Endodermal cell (in vitro differentiated cells): ENCODE measurements around the gene EVI2B. TPM values are rescaled to one million over a fixed set of nuclear protein-coding genes. Genes with fewer than 3 reads are reported as not detected.
"Not testable (repeated sequence)": the region's sequence is repeated elsewhere in the genome, so short reads cannot be mapped to it uniquely, and the experiment has no call there.

Experiments used
- DNase-seq: peaks from one replicate; pipeline ENCODE4 v3.0.0-alpha.2; 2017
- H3K27ac ChIP-seq: 2 replicates; pipeline ENCODE4 v1.5.1; 2013; ENCODE audit warnings: mild to moderate bottlenecking, low read depth, low read length, moderate library complexity
- H3K27me3 ChIP-seq: 2 replicates; pipeline ENCODE4 v1.6.1; 2013; ENCODE audit warnings: mild to moderate bottlenecking, low read length, moderate library complexity; ENCODE audit not compliant: insufficient read depth, control insufficient read depth, poor library complexity, severe bottlenecking
- H3K36me3 ChIP-seq: 2 replicates; pipeline ENCODE4 v1.7.0; 2013; ENCODE audit warnings: mild to moderate bottlenecking, low read length, moderate library complexity; ENCODE audit not compliant: control insufficient read depth, insufficient read depth
- H3K4me1 ChIP-seq: one replicate; pipeline ENCODE4 v1.7.0; 2013; ENCODE audit warnings: low read length; ENCODE audit not compliant: control insufficient read depth, insufficient read depth
- H3K4me3 ChIP-seq: 2 replicates; pipeline ENCODE4 v1.5.1; 2013; ENCODE audit warnings: mild to moderate bottlenecking, low read length, moderate library complexity
- H3K9ac ChIP-seq: 2 replicates; pipeline ENCODE4 v1.6.1; 2013; ENCODE audit warnings: mild to moderate bottlenecking, low read length, moderate library complexity; ENCODE audit not compliant: poor library complexity, severe bottlenecking; ENCODE audit errors: extremely low read depth
- H3K9me3 ChIP-seq: 2 replicates; pipeline ENCODE4 v1.6.1; 2013; ENCODE audit warnings: mild to moderate bottlenecking, low read length, moderate library complexity; ENCODE audit not compliant: control insufficient read depth
- H3K27ac Mint-ChIP-seq: 2 replicates; pipeline ENCODE4 v1.8.0; 2020; ENCODE audit warnings: mixed read lengths
- H3K27me3 Mint-ChIP-seq: 2 replicates; pipeline ENCODE4 v1.8.0; 2021; ENCODE audit warnings: mild to moderate bottlenecking, mixed read lengths; ENCODE audit not compliant: insufficient read depth
- H3K36me3 Mint-ChIP-seq: 2 replicates; pipeline ENCODE4 v1.8.0; 2020; ENCODE audit warnings: low read depth, mixed read lengths
- H3K4me1 Mint-ChIP-seq: 2 replicates; pipeline ENCODE4 v1.8.0; 2020; ENCODE audit warnings: mixed read lengths
- H3K4me3 Mint-ChIP-seq: 2 replicates; pipeline ENCODE4 v1.8.0; 2020; ENCODE audit warnings: mild to moderate bottlenecking, moderate library complexity, mixed read lengths
- H3K9me3 Mint-ChIP-seq: 2 replicates; pipeline ENCODE4 v1.8.0; 2020; ENCODE audit warnings: mild to moderate bottlenecking, mixed read lengths
- CTCF ChIP-seq: fragments of 200-600 bp; sonication (generic); conservative IDR thresholded peaks from 2 replicates; pipeline ENCODE4 v1.5.0; 2021; ENCODE audit warnings: antibody characterized with exemption, mild to moderate bottlenecking
- WGBS, 2 experiments: methylation state at CpG; one replicate each; pipeline versions ENCODE4 v1.1.5 to v1.1.7; 2013; ENCODE audit warnings: missing lambda C conversion rate in 2 of 2, mixed read lengths in 1 of 2; ENCODE audit not compliant: insufficient coverage in 1 of 2, insufficient read length in 1 of 2; 5-methylcytosine and 5-hydroxymethylcytosine counted together
- total RNA-seq, 2 donors: library from RNA; stranded (reverse); fragmentation: NEBNext Ultra II Directional in 1 of 2; extraction: Animal tissue kit (Norgen Biotek cat#: 25700) in 1 of 2; gene quantifications; 2 replicates in 1 of 2; 3 replicates in 1 of 2; pipeline ENCODE4 v1.2.1, GENCODE V29; 2021

The EVI2B gene
- total RNA-seq, 2 donors from 2014 or later, result not detected

- Histone ChIP-seq H3K4me1 (no peaks in the 10 kb centered on the region), H3K9me3 (no peaks in the 10 kb centered on the region), H3K27me3 (no peaks in the 10 kb centered on the region), H3K9ac (no peak overlapping the region), H3K27ac (no peak overlapping the region), H3K36me3 (peaks cover 80% of the 10 kb centered on the region), H3K4me3 (no peak overlapping the region)
- DNase-seq, result no peak
- Mint-ChIP-seq H3K4me1 (no peaks in the 10 kb centered on the region), H3K27ac (no peak overlapping the region), H3K9me3 (no peaks in the 10 kb centered on the region), H3K4me3 (no peak overlapping the region), H3K27me3 (no peaks in the 10 kb centered on the region), H3K36me3 (peaks cover 56% of the 10 kb centered on the region)
- no peak for TF ChIP-seq CTCF
- WGBS, 2 experiments, result 93% methylated on average over 1 of the region's 1 CpG; no CpG with 5 or more reads in 1 of the 2 experiments
Observed at GRCh38 chr17:31355935-31356334, 42.1 kb upstream of the EVI2B start.

- no peaks in the 10 kb centered on the region for H3K9me3 Mint-ChIP-seq
- Histone ChIP-seq H3K27ac (no peak overlapping the region), H3K9me3 (no peaks in the 10 kb centered on the region), H3K9ac (no peak overlapping the region), H3K36me3 (peaks cover 52% of the 10 kb centered on the region), H3K27me3 (no peaks in the 10 kb centered on the region), H3K4me3 (no peak overlapping the region), H3K4me1 (no peaks in the 10 kb centered on the region)
- DNase-seq, result no peak
- no peak overlapping the region for H3K4me3 Mint-ChIP-seq
- H3K36me3 Mint-ChIP-seq, result peaks cover 47% of the 10 kb centered on the region
- no peaks in the 10 kb centered on the region for H3K4me1 Mint-ChIP-seq
- TF ChIP-seq CTCF, result no peak
- no peaks in the 10 kb centered on the region for H3K27me3 Mint-ChIP-seq
- no peak overlapping the region for H3K27ac Mint-ChIP-seq
Observed at GRCh38 chr17:31349454-31349853, 35.6 kb upstream of the EVI2B start.

- H3K27me3 ChIP-seq, H3K4me3 Mint-ChIP-seq, H3K27me3 Mint-ChIP-seq, H3K4me3 ChIP-seq, H3K4me1 Mint-ChIP-seq, DNase-seq, H3K9me3 ChIP-seq, H3K9me3 Mint-ChIP-seq, H3K4me1 ChIP-seq, H3K27ac Mint-ChIP-seq, H3K27ac ChIP-seq, H3K9ac ChIP-seq: not testable (repeated sequence)
- H3K36me3 ChIP-seq, result peaks cover 50% of the 10 kb centered on the region
- peaks cover 38% of the 10 kb centered on the region for H3K36me3 Mint-ChIP-seq
- WGBS, 2 experiments, result 100% methylated on average over 3 of the region's 34 CpGs; no CpG with 5 or more reads in 1 of the 2 experiments
Observed at GRCh38 chr17:31345191-31345747, 31.4 kb upstream of the EVI2B start.
